Lung (tissue), 12 donors: ENCODE data around the gene KMT5C. TPM values are rescaled to one million over a fixed set of nuclear protein-coding genes. Genes with fewer than 3 reads are reported as not detected.

Experiments
- ATAC-seq: fragments of 200-7000 bp; cut with Tn5 transposase; one replicate; pipeline ENCODE4 v1.9.1; 2020; ENCODE audit warnings: moderate number of reproducible peaks; ENCODE audit not compliant: insufficient read depth, low FRiP score
- DNase-seq, 3 donors: peaks; one replicate each; pipeline ENCODE4 v3.0.0-alpha.2; 2013 to 2017
- H3K27ac ChIP-seq, 2 donors: one replicate each; pipeline ENCODE4 v1.5.1; 2013; ENCODE audit warnings: mild to moderate bottlenecking in 2 of 2, moderate library complexity in 2 of 2, control low read depth in 1 of 2, inconsistent platforms in 1 of 2, low read depth in 1 of 2, low read length in 1 of 2
- H3K27me3 ChIP-seq, 3 donors: one replicate each; pipeline ENCODE4 v1.5.1; 2013; ENCODE audit warnings: low read length in 2 of 3; ENCODE audit not compliant: control insufficient read depth in 3 of 3, insufficient read depth in 3 of 3
- H3K36me3 ChIP-seq, 4 donors: one replicate each; pipeline ENCODE4 v1.5.1; 2013; ENCODE audit warnings: low read length in 4 of 4, mild to moderate bottlenecking in 1 of 4, moderate library complexity in 1 of 4; ENCODE audit not compliant: control insufficient read depth in 4 of 4, insufficient read depth in 4 of 4
- H3K4me1 ChIP-seq, 5 donors: one replicate each; pipeline ENCODE4 v1.5.1; 2013; ENCODE audit warnings: low read length in 5 of 5, mild to moderate bottlenecking in 2 of 5, moderate library complexity in 1 of 5; ENCODE audit not compliant: control insufficient read depth in 5 of 5, insufficient read depth in 5 of 5
- H3K4me3 ChIP-seq: one replicate; pipeline ENCODE4 v1.5.1; 2013; ENCODE audit warnings: mild to moderate bottlenecking, control low read depth, moderate library complexity
- H3K9ac ChIP-seq, 2 donors: one replicate each; pipeline ENCODE4 v1.5.1; 2013; ENCODE audit warnings: low read length in 2 of 2, control low read depth in 1 of 2; ENCODE audit not compliant: insufficient read depth in 1 of 2
- H3K9me3 ChIP-seq, 4 donors: one replicate each; pipeline ENCODE4 v1.5.1; 2013; ENCODE audit warnings: low read length in 3 of 4, mild to moderate bottlenecking in 1 of 4, moderate library complexity in 1 of 4; ENCODE audit not compliant: control insufficient read depth in 4 of 4, insufficient read depth in 3 of 4
- WGBS, 2 donors: extraction: QIAGEN DNeasy Blood & Tissue Kit; methylation state at CpG; one replicate each; pipeline ENCODE4 v1.1.7; 2013; 5-methylcytosine and 5-hydroxymethylcytosine counted together
- polyA plus RNA-seq, 2 donors: library from polyadenylated mRNA; stranded (reverse); fragments of 200-250 nt; gene quantifications; one replicate each; pipeline ENCODE4 v1.2.1, GENCODE V29; 2013
- total RNA-seq, 2 donors: library from RNA; depleted of rRNA in 1 of 2; stranded (reverse); fragments of >200 nt in 1 of 2; gene quantifications; one replicate each; pipeline ENCODE4 v1.2.1, GENCODE V29; 2014 to 2021
- TF ChIP-seq, protein P1 (sequence below): IDR thresholded peaks from 2 replicates; pipeline ENCODE4 v1.5.1; 2012; ENCODE audit warnings: mild to moderate bottlenecking; ENCODE audit errors: control extremely low read depth, extremely low read depth
- donor health status: control.
- donor health status: control.
- donor health status: Bipolar disorder and iron deficiency.
- donor health status: healthy.
- donor health status: DM: yes; HTN: yes; CAD: no.

KMT5C gene
- total and polyA plus RNA-seq, 4 donors, result 6.7 to 16.5 (median 12.5) TPM

DNA sequence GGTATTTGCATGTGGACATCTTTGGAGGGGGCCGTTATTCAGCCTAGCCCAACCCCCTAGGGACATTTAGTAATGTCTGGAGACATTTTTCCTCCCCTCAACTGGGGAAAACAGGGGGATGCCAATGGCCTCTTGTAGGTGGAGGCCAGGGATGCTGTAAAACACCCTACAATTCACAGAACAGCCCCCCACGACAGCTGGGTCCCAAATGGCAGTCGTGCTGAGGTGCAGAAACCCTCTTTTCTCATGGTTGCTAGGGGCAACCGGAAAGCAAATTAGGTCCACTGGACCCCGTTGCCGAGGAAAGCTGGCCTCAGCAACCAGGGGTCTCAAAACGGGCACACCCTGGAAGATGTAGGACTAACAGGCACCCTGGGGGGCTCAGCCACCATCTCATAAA lies 29.2 kb upstream of the KMT5C start:
- WGBS, 2 donors, result 78 to 86% methylated on average over 7 of the region's 7 CpGs
- H3K27ac ChIP-seq, result no peak overlapping the region
- ATAC-seq (no peak), DNase-seq (no peak)
- H3K9me3 ChIP-seq, result no peaks in the 10 kb centered on the region
- no peak overlapping the region for H3K9ac ChIP-seq
- TF ChIP-seq, protein P1, sequence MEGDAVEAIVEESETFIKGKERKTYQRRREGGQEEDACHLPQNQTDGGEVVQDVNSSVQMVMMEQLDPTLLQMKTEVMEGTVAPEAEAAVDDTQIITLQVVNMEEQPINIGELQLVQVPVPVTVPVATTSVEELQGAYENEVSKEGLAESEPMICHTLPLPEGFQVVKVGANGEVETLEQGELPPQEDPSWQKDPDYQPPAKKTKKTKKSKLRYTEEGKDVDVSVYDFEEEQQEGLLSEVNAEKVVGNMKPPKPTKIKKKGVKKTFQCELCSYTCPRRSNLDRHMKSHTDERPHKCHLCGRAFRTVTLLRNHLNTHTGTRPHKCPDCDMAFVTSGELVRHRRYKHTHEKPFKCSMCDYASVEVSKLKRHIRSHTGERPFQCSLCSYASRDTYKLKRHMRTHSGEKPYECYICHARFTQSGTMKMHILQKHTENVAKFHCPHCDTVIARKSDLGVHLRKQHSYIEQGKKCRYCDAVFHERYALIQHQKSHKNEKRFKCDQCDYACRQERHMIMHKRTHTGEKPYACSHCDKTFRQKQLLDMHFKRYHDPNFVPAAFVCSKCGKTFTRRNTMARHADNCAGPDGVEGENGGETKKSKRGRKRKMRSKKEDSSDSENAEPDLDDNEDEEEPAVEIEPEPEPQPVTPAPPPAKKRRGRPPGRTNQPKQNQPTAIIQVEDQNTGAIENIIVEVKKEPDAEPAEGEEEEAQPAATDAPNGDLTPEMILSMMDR, result no peak
- no peak overlapping the region for H3K4me3 ChIP-seq
- H3K27me3 ChIP-seq, result no peaks in the 10 kb centered on the region
- H3K4me1 ChIP-seq, result no peaks in the 10 kb centered on the region
- H3K36me3 ChIP-seq, result peaks cover 0 to 17% (median 3%) of the 10 kb centered on the region in 4 donors

DNA sequence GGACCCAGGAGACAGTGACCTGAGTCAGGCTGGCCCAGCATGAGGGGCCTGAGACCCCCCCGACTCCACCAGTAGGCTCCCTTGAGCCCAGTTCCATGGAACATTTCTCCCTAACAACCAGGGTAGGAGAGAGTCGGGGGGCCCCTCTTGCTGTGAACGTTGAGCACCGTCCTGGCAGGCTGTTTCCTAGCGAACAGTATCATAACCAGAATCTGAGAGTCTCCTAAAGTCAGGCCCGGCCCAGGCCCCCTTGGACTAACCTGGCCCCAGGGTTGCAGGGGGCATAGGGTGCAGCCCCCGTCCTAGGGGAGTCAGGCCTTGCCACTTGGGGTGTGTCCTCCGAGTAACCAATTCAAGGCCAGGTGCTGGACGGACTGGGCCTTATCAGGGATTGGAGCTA lies 28.3 kb upstream of the KMT5C start:
- ATAC-seq (no peak), DNase-seq (no peak)
- Histone ChIP-seq H3K9me3 (peaks cover 0 to 2% (median 0%) of the 10 kb centered on the region in 4 donors), H3K4me1 (no peaks in the 10 kb centered on the region), H3K27ac (no peak overlapping the region), H3K27me3 (no peaks in the 10 kb centered on the region), H3K4me3 (no peak overlapping the region), H3K36me3 (peaks cover 0 to 14% (median 2%) of the 10 kb centered on the region in 4 donors), H3K9ac (no peak overlapping the region)
- WGBS, 2 donors, result 88 to 94% methylated on average over 9 of the region's 9 CpGs
- TF ChIP-seq, protein P1, result no peak

DNA sequence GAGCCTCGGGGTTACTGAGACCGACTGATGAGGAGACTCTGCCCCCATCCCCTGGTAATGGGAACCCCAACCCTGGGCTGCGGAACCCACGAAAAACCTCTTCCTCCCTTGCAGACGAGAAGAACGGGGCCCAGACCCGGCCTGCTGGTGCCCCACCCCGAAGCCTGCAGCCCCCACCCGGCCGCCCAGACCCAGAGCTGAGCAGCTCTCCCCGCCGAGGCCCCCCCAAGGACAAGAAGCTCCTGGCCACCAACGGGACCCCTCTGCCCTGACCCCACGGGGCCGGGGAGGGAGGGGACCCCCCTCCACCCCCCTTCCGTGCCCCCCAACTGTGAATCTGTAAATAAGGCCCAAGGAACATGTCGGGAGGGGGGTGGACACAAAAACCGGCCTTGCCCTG lies 27.9 kb upstream of the KMT5C start:
- no peak for DNase-seq
- no peak overlapping the region for H3K9ac ChIP-seq
- no peaks in the 10 kb centered on the region for H3K27me3 ChIP-seq
- H3K27ac ChIP-seq, result no peak overlapping the region
- no peaks in the 10 kb centered on the region for H3K4me1 ChIP-seq
- H3K36me3 ChIP-seq, result peaks cover 0 to 10% (median 3%) of the 10 kb centered on the region in 4 donors
- TF ChIP-seq, protein P1, result no peak
- no peak overlapping the region for H3K4me3 ChIP-seq
- ATAC-seq, result no peak
- peaks cover 0 to 2% (median 0%) of the 10 kb centered on the region in 4 donors for H3K9me3 ChIP-seq
- WGBS, 2 donors, result 89% methylated on average over 18 of the region's 18 CpGs
